HG03139 (cell line): ENCODE measurements around the gene TRAM2.
A peak's percentile ranks its signal among the peaks of the same experiment; 100 is the strongest.
"Not testable (repeated sequence)": the region's sequence is repeated elsewhere in the genome, so short reads cannot be mapped to it uniquely, and the experiment has no call there.

Experiments
- ATAC-seq: cut with Tn5 transposase; IDR thresholded peaks from one replicate; pipeline ENCODE4 v1.9.1; 2021; ENCODE audit not compliant: unreplicated experiment

The TRAM2 gene

GRCh38 chr6:52497652-52498408 is 79.0 kb downstream of the TRAM2 start:
- peak; percentile 86 for ATAC-seq

GRCh38 chr6:52496631-52497030 is 80.2 kb downstream of the TRAM2 start:
- ATAC-seq = no peak

GRCh38 chr6:52495922-52496321 is 80.9 kb downstream of the TRAM2 start:
- no peak for ATAC-seq

DNA sequence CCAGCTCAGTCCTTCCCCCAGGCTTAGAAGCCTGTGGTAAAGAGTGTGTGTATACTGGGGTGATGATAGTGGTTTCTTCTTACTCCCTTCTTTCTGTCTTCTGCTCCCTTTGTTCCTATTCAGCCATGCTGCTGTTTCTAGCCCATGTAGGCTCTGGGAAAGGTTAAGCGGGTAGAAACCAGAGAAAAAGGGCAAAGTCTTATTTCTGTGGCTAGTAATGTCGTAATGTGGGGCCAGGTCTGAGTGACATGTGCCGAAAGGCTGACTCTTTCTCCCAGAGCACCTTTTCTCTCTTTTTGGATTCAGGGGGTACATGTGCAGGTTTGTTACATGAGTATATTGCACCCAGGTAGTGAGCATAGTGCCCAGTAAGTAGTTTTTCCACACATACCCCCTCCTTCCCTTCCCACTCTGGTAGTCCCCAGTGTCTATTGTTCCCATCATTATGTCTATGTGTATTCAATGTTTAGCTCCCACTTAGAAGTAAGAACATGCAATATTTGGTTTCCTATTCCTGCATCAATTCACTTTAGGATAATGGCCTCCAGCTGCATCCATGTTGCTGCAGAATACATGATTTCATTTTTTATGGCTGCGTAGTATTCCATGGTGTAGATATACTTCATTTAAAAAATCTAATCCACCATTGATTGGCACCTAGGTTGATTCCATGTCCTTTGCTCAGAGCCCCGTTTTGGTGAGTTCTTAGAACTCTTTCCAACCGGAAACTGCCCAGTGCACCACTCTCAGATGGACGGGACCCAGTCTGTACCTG is 82.4 kb downstream of the TRAM2 start:
- no peak for ATAC-seq

DNA sequence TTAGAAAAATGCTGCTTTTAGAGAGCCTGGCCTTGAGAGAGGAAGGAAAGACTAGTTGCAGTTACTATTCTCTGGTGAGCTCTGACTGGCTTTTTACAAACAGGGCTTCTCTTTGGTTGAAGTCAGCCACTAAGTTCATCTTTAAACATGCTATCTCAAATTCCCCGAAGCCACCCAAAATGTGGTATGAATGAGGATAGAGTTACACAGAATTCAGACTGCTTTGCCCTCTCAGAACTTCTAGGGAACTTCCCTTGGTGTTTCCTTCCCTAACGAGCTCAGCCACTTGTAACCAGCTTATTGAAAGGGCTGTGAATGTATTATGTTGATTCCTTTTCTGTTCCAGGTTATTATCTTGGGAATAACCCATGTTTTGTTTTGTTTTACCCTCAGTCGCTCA is 83.2 kb downstream of the TRAM2 start:
- ATAC-seq = no peak

- ATAC-seq = no peak
These were observed 85.4 kb downstream of the TRAM2 start for GRCh38 chr6:52491203-52492069.

- no peak for ATAC-seq
These were observed 87.0 kb downstream of the TRAM2 start for GRCh38 chr6:52489881-52490280.

DNA sequence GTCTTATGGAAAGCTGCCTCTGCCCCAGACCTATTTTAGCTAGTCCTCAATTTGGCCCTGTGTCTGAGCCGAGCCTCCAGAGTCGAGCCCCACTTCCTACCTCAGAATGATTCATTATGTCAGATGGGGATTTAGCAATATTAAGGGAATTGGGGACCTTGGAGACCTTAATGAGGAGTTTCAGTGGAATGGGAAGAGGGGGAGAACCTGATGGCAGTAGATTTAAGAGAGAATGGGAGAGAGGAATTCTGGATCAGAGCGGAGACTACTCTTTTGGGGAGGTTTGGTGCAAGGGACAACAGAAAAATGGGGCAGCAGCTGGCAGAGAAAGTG is 93.2 kb downstream of the TRAM2 start:
- ATAC-seq = no peak

- ATAC-seq = no peak
These were observed 93.8 kb downstream of the TRAM2 start for GRCh38 chr6:52482903-52483670.

- ATAC-seq = no peak
These were observed 101.6 kb downstream of the TRAM2 start for GRCh38 chr6:52475307-52475706.

DNA sequence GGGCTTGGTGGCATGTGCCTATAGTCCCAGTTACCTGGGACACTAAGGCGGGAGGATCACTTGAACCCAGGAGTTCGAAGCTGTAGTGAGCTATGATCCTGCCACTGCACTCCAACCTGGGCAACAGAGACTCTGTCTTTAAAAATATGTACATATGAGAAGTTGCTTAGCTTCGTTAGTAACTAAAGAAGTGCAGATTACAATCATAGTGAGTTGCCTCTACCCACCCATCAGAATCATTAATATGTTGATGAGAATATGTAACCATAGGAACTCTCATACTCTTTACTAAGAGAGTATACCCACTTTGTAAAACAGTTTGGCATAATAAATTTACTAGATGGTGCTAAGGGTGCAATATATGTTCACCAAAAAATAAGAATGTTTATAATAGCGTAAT is 102.7 kb downstream of the TRAM2 start:
- ATAC-seq = no peak

GRCh38 chr6:52461194-52461593 is 115.7 kb downstream of the TRAM2 start:
- not testable (repeated sequence) for ATAC-seq

GRCh38 chr6:52457096-52457495 is 119.8 kb downstream of the TRAM2 start:
- ATAC-seq = no peak

GRCh38 chr6:52454556-52454955 is 122.3 kb downstream of the TRAM2 start:
- ATAC-seq = no peak
